HEK293 (cell line): ENCODE measurements around the gene SIRPB1.

ENCODE experiments used
- CTCF ChIP-seq: fragments of 450-650 bp; formaldehyde crosslinking; IDR thresholded peaks from 2 replicates; pipeline ENCODE4 v1.5.1; 2016; ENCODE audit warnings: missing biosample characterization, missing genetic modification characterization
- KLF16 ChIP-seq: fragments of 450-650 bp; formaldehyde crosslinking; IDR thresholded peaks from 2 replicates; pipeline ENCODE4 v1.5.1; 2017; ENCODE audit warnings: missing biosample characterization, missing genetic modification characterization
- YY2 ChIP-seq: fragments of 450-650 bp; formaldehyde crosslinking; IDR thresholded peaks from 2 replicates; pipeline ENCODE4 v1.5.1; 2016; ENCODE audit warnings: missing biosample characterization, missing genetic modification characterization
- ZFP3 ChIP-seq: fragments of 450-650 bp; formaldehyde crosslinking; IDR thresholded peaks from 2 replicates; pipeline ENCODE4 v1.5.1; 2016; ENCODE audit warnings: low read depth, missing biosample characterization, missing genetic modification characterization
- ZNF184 ChIP-seq: fragments of 450-650 bp; IDR thresholded peaks from 2 replicates; pipeline ENCODE4 v1.5.1; 2018; ENCODE audit warnings: missing biosample characterization, mild to moderate bottlenecking, missing genetic modification characterization
- ZNF792 ChIP-seq: fragments of 450-650 bp; formaldehyde crosslinking; IDR thresholded peaks from 2 replicates; pipeline ENCODE4 v1.5.1; 2016; ENCODE audit warnings: missing biosample characterization, missing genetic modification characterization

GRCh38 chr20:1632178-1632577 lies 12.4 kb upstream of the SIRPB1 start:
- no peak for TF ChIP-seq CTCF (tag by site-specific recombination)
- no peak for TF ChIP-seq ZNF792
- no peak for TF ChIP-seq ZFP3 (tag by site-specific recombination)
- TF ChIP-seq ZNF184 (tag by site-specific recombination) = no peak
- TF ChIP-seq YY2 (tag by site-specific recombination) = no peak
- TF ChIP-seq KLF16 = no peak
